GM12874 (cell line): ENCODE measurements around the gene HAGH.

Experiments
- CTCF ChIP-seq: IDR thresholded peaks from 2 replicates; pipeline ENCODE4 v1.5.1; 2011; ENCODE audit warnings: low read depth, mild to moderate bottlenecking, control low read depth, low read length, moderate library complexity; ENCODE audit not compliant: insufficient read depth

Gene HAGH

DNA sequence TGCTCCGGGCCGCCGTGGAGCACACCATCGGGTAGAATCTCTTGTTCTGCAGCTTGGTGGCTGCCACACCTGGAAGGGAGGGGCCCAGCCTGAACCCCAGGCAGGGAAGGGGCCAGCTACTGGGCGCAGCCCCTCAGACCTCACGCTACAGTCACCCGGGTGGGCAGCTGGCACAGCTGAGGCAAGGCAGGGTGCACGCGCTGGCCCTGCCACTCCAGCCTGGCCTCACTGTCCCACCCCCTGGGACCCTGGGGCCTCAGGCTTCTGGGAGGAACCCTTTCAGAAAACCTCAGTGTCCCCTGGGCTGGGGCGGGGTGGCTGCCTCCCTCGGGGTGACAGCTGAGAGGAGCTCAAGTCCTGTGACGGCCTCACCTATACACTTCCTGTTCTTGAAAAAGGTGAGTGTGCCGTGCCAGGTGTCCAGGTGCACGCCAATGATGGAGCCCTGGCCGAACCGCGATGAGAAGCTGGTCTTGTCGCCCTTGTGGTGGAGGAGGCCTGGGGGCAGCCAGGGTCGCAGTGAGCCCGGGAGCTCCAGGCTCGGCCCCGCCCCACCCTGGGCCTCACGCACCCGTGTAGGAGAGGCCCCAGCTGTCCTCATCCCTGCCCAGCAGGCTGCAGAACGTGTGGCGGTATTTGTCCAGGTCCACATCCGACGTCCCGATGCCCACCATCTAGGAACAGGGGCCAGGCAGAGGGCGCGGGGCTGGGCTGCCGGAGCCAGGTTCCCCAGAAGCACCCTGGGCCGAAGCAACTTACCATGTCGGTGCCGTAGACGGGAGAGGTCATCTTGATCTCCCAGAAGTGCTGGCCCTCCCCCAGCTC, 49.0 kb downstream of the HAGH start:
- TF ChIP-seq CTCF, result no peak

GRCh38 chr16:1776991-1777374, 49.6 kb downstream of the HAGH start:
- no peak for TF ChIP-seq CTCF

GRCh38 chr16:1776672-1776955, 50.0 kb downstream of the HAGH start:
- no peak for TF ChIP-seq CTCF

- TF ChIP-seq CTCF, result no peak
These were observed 50.6 kb downstream of the HAGH start for GRCh38 chr16:1775846-1776671.

DNA sequence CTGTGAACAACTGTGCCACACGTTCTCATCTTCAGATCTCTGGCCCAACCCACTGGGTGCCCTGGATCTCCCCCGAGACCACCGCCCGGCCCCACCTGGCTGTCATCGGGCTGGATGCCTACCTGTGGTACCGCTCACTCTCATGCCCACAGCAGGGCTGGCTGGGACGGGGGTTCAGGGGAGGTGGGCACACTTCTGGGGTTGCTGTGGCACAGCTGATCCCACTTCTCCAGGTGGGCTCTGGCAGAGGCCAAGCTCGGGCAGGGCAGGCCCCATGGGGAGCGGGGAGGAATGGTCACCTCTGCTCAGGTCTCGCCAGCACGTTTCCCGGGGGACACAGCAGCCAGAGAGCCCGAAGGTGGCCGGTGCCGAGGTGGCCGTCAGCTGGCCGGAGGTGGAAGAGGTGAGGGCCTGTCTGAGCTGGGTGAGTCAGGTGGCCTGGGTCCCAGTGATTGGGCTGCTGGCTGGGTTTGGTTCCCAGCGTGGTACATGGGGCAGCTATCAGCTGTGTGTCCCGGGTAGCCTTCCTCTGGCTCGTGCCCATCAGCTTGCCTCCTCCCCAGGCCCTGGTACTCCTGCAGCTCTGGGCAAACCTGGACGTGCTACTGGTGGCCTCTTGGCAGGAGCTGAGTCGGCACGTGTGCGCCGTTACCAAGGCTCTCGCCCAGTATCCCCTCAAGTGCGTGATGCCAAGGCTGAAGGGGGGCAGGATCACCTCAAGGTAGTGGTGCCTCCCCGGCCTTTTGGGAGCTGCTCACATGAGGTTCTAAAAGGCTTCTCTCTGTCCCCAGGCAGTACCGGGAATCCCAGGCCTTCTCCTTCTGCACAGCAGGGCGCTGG, 51.4 kb downstream of the HAGH start:
- no peak for TF ChIP-seq CTCF

GRCh38 chr16:1774448-1774780, 52.2 kb downstream of the HAGH start:
- TF ChIP-seq CTCF, result no peak

DNA sequence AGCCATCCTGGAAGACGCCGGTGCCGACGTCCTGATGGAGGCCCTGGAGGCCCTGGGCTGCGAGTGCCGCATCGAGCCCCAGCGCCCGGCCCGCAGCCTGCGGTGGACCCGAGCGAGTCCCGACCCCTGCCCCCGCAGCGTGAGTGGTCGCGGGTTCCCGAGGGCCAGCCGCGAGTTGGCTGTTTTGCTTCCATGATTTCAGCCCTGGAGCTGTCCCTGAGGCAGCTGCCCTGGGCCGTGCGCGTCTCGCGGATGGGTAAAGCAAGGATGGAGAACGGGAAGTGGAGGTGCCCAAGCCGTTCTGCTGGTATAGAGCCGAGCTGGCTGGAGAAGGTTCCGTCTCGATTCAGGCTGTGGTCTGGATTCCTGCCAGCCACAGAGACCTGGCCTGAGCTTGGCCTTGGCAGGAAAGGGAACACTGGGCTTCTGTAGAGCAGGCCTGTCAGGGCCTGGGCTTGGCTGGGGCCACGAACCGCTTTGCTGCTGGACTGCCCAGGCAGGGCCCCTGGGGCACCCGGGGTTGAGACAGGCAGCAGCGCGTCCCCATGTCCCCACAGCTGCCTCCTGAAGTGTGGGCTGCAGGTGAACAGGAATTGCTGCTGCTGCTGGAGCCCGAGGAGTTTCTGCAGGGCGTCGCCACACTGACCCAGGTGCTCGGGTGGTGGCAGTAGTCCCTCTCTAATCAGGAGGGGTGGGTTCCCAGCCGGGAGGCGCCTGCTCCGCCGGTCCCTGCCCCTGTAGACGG, 52.8 kb downstream of the HAGH start:
- no peak for TF ChIP-seq CTCF
